HepG2 (cell line): ENCODE results near the gene HPCAL1. TPM values are rescaled to one million over a fixed set of nuclear protein-coding genes. Genes with fewer than 3 reads are reported as not detected.
A peak's percentile ranks its signal among the peaks of the same experiment; 100 is the strongest.

Experiments used
- ELF1 ChIP-seq: sonication (generic); formaldehyde crosslinking; IDR thresholded peaks from 2 replicates; pipeline ENCODE4 v1.4.0; 2020; ENCODE audit warnings: missing genetic modification reagents
- FOXK2 ChIP-seq: fragments of 450-650 bp; IDR thresholded peaks from 2 replicates; pipeline ENCODE4 v1.6.1; 2016
- HNF4G ChIP-seq, 2 experiments: sonication (generic) in 1 of 2; formaldehyde crosslinking in 1 of 2; IDR thresholded peaks; 2 replicates each; pipeline versions ENCODE4 v1.4.0 to v1.6.1; 2011 to 2020; ENCODE audit warnings: borderline replicate concordance in 2 of 2, low read depth in 2 of 2, mild to moderate bottlenecking in 2 of 2, low read length in 1 of 2, missing genetic modification reagents in 1 of 2, moderate library complexity in 1 of 2
- NCOA2 ChIP-seq: sonication (generic); formaldehyde crosslinking; IDR thresholded peaks from 2 replicates; pipeline ENCODE4 v1.8.0; 2022; ENCODE audit warnings: inconsistent platforms
- SMC3 ChIP-seq: IDR thresholded peaks from 2 replicates; pipeline ENCODE4 v1.6.1; 2011; ENCODE audit warnings: low read length, improper control_type of control experiment
- SP5 ChIP-seq: IDR thresholded peaks from 2 replicates; pipeline ENCODE4 v1.6.1; 2016; ENCODE audit warnings: low read depth, borderline replicate concordance
- ZNF230 ChIP-seq: sonication (generic); formaldehyde crosslinking; IDR thresholded peaks from 2 replicates; pipeline ENCODE4 v1.4.0; 2020; ENCODE audit warnings: mild to moderate bottlenecking, missing genetic modification reagents
- ZNF24 ChIP-seq: fragments of 450-650 bp; IDR thresholded peaks from 2 replicates; pipeline ENCODE4 v1.6.1; 2017; ENCODE audit warnings: antibody characterized with exemption, mild to moderate bottlenecking
- ZNF556 ChIP-seq: sonication (generic); formaldehyde crosslinking; IDR thresholded peaks from 2 replicates; pipeline ENCODE4 v1.4.0; 2020; ENCODE audit warnings: mild to moderate bottlenecking, missing genetic modification reagents, borderline replicate concordance
- ZNF746 ChIP-seq: sonication (generic); formaldehyde crosslinking; IDR thresholded peaks from 2 replicates; pipeline ENCODE4 v1.8.0; 2022; ENCODE audit warnings: mild to moderate bottlenecking, missing genetic modification reagents
- ZSCAN22 ChIP-seq: sonication (generic); formaldehyde crosslinking; IDR thresholded peaks from 2 replicates; pipeline ENCODE4 v1.4.0; 2020; ENCODE audit warnings: mild to moderate bottlenecking, missing genetic modification reagents
- ZZZ3 ChIP-seq: sonication (generic); formaldehyde crosslinking; IDR thresholded peaks from 2 replicates; pipeline ENCODE4 v1.4.0; 2020; ENCODE audit warnings: missing genetic modification reagents, mild to moderate bottlenecking, borderline replicate concordance
- polyA plus RNA-seq, 8 experiments: library from polyadenylated mRNA; depleted of rRNA in 3 of 8; stranded (reverse) in 7 of 8; unstranded in 1 of 8; fragments of >200 nt; fragmentation: Illumina TruSeq in 4 of 8; extraction: Trizol in 4 of 8; gene quantifications; 2 replicates each; pipeline versions ENCODE4 v1.2.1 to v1.2.3, GENCODE V29; 2011 to 2016; ENCODE audit warnings: low read depth in 4 of 8, missing spikeins in 1 of 8, mixed read lengths in 1 of 8; ENCODE audit not compliant: insufficient read depth in 1 of 8
- total RNA-seq, 5 experiments: library from RNA; depleted of rRNA; stranded (reverse); fragments of >200 nt; fragmentation: Illumina TruSeq; extraction: Trizol; gene quantifications; 2 replicates each; pipeline ENCODE4 v1.2.3, GENCODE V29; 2016; ENCODE audit warnings: low read depth in 1 of 5
- TF ChIP-seq, protein P1 (sequence below): sonication (generic); formaldehyde crosslinking; IDR thresholded peaks from 2 replicates; pipeline ENCODE4 v1.8.1; 2023; ENCODE audit warnings: mild to moderate bottlenecking, inconsistent platforms, moderate library complexity, missing genetic modification reagents, borderline replicate concordance
- TF ChIP-seq, protein P2 (sequence below): IDR thresholded peaks from 2 replicates; pipeline ENCODE4 v1.6.1; 2016; ENCODE audit warnings: missing genetic modification reagents, missing compliant biosample characterization
- TF ChIP-seq, protein P3 (sequence below): sonication (generic); formaldehyde crosslinking; IDR thresholded peaks from 2 replicates; pipeline ENCODE4 v1.9.0; 2021; ENCODE audit warnings: missing genetic modification reagents, borderline replicate concordance
- TF ChIP-seq, protein P4 (sequence below), 2 experiments: sonication (generic) in 1 of 2; formaldehyde crosslinking in 1 of 2; IDR thresholded peaks; 2 replicates each; pipeline versions ENCODE4 v1.6.1 to v1.9.0; 2014 to 2022; ENCODE audit warnings: antibody characterized with exemption in 1 of 2, borderline replicate concordance in 1 of 2, inconsistent platforms in 1 of 2, low read depth in 1 of 2, missing genetic modification reagents in 1 of 2
- TF ChIP-seq, protein P5 (sequence below): sonication (generic); formaldehyde crosslinking; IDR thresholded peaks from 2 replicates; pipeline ENCODE4 v1.5.0; 2020; ENCODE audit warnings: mild to moderate bottlenecking, missing genetic modification reagents, moderate library complexity
- TF ChIP-seq, protein P6 (sequence below): IDR thresholded peaks from 2 replicates; pipeline ENCODE4 v1.6.1; 2016; ENCODE audit warnings: control low read depth

HPCAL1 gene
- total and polyA plus RNA-seq, 2 of the 13 experiments (the other 11 are each of a cell fraction or from before 2014, with no cell fraction given), result 29.5 to 29.9 TPM

DNA sequence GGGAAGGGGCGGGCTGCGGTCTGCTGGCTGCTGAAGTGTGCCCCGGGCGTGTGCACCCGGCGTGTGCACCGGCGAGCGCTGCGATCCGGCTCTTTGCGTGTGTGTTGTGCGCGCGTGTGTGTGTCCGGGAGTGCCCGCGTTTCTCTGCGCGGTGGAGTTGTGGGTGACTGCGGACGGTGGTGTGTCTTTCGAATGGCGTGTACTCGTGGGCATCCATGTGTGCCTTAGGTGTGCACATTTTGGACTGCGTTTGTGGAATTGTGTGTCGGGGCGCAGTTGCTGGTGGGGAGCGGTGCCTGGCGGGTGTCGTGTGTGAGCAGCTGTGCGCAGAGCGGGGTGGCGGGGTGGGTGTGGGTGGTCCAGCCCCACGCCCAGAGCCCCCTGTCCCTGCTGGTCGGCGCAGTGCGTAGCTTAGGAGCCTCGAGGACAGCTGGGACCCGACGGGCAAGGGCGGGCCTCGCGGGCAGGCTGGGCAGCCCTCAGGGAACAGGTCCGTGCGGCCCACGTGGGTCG lies 533 bp downstream of the HPCAL1 start (continued):
- TF ChIP-seq ZNF556 (no peak), ZZZ3 (CRISPR knock-in tag) (no peak), SP5 (CRISPR knock-in tag) (no peak), FOXK2 (no peak), SMC3 (no peak), ZNF230 (CRISPR knock-in tag) (no peak; the same call in 1 of the 2 replicates), ZNF24 (no peak), ELF1 (no peak), ZSCAN22 (0 out of 2 replicates have a peak, but pooled peaks have one; percentile 9), HNF4G (IDR thresholded peaks at IDR 0.05; ENCODE audit: borderline replicate concordance, low read depth, low read length) (no peak), HNF4G (CRISPR knock-in tag; IDR thresholded peaks at IDR 0.05; ENCODE audit: borderline replicate concordance, low read depth) (no peak), ZNF746 (CRISPR knock-in tag) (no peak), NCOA2 (CRISPR knock-in tag) (no peak)
- TF ChIP-seq, protein P1, sequence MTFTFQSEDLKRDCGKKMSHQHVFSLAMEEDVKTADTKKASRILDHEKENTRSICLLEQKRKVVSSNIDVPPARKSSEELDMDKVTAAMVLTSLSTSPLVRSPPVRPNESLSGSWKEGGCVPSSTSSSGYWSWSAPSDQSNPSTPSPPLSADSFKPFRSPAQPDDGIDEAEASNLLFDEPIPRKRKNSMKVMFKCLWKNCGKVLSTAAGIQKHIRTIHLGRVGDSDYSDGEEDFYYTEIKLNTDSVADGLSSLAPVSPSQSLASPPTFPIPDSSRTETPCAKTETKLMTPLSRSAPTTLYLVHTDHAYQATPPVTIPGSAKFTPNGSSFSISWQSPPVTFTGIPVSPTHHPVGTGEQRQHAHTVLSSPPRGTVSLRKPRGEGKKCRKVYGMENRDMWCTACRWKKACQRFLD (CRISPR knock-in tag), result no peak
- TF ChIP-seq, protein P2, sequence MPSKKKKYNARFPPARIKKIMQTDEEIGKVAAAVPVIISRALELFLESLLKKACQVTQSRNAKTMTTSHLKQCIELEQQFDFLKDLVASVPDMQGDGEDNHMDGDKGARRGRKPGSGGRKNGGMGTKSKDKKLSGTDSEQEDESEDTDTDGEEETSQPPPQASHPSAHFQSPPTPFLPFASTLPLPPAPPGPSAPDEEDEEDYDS, result no peak
- TF ChIP-seq, protein P3, sequence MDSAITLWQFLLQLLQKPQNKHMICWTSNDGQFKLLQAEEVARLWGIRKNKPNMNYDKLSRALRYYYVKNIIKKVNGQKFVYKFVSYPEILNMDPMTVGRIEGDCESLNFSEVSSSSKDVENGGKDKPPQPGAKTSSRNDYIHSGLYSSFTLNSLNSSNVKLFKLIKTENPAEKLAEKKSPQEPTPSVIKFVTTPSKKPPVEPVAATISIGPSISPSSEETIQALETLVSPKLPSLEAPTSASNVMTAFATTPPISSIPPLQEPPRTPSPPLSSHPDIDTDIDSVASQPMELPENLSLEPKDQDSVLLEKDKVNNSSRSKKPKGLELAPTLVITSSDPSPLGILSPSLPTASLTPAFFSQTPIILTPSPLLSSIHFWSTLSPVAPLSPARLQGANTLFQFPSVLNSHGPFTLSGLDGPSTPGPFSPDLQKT, result no peak
- TF ChIP-seq, protein P4, sequence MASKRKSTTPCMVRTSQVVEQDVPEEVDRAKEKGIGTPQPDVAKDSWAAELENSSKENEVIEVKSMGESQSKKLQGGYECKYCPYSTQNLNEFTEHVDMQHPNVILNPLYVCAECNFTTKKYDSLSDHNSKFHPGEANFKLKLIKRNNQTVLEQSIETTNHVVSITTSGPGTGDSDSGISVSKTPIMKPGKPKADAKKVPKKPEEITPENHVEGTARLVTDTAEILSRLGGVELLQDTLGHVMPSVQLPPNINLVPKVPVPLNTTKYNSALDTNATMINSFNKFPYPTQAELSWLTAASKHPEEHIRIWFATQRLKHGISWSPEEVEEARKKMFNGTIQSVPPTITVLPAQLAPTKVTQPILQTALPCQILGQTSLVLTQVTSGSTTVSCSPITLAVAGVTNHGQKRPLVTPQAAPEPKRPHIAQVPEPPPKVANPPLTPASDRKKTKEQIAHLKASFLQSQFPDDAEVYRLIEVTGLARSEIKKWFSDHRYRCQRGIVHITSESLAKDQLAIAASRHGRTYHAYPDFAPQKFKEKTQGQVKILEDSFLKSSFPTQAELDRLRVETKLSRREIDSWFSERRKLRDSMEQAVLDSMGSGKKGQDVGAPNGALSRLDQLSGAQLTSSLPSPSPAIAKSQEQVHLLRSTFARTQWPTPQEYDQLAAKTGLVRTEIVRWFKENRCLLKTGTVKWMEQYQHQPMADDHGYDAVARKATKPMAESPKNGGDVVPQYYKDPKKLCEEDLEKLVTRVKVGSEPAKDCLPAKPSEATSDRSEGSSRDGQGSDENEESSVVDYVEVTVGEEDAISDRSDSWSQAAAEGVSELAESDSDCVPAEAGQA (IDR thresholded peaks at IDR 0.05; ENCODE audit: low read depth), result no peak
- TF ChIP-seq, protein P4 (CRISPR knock-in tag; IDR thresholded peaks at IDR 0.05; ENCODE audit: borderline replicate concordance), result no peak
- TF ChIP-seq, protein P5, sequence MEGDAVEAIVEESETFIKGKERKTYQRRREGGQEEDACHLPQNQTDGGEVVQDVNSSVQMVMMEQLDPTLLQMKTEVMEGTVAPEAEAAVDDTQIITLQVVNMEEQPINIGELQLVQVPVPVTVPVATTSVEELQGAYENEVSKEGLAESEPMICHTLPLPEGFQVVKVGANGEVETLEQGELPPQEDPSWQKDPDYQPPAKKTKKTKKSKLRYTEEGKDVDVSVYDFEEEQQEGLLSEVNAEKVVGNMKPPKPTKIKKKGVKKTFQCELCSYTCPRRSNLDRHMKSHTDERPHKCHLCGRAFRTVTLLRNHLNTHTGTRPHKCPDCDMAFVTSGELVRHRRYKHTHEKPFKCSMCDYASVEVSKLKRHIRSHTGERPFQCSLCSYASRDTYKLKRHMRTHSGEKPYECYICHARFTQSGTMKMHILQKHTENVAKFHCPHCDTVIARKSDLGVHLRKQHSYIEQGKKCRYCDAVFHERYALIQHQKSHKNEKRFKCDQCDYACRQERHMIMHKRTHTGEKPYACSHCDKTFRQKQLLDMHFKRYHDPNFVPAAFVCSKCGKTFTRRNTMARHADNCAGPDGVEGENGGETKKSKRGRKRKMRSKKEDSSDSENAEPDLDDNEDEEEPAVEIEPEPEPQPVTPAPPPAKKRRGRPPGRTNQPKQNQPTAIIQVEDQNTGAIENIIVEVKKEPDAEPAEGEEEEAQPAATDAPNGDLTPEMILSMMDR (CRISPR knock-in tag), result no peak
- TF ChIP-seq, protein P6, sequence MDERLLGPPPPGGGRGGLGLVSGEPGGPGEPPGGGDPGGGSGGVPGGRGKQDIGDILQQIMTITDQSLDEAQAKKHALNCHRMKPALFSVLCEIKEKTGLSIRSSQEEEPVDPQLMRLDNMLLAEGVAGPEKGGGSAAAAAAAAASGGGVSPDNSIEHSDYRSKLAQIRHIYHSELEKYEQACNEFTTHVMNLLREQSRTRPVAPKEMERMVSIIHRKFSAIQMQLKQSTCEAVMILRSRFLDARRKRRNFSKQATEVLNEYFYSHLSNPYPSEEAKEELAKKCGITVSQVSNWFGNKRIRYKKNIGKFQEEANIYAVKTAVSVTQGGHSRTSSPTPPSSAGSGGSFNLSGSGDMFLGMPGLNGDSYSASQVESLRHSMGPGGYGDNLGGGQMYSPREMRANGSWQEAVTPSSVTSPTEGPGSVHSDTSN (CRISPR knock-in tag), result no peak
